K562 treated with DMSO at 1 percent for 12 hours (cell line): ENCODE results near the gene RGMA. TPM values are rescaled to one million over a fixed set of nuclear protein-coding genes. Genes with fewer than 3 reads are reported as not detected.

ENCODE experiments used
- total RNA-seq: library from RNA; unstranded; fragments of 300-600 nt; gene quantifications from 2 replicates; pipeline ENCODE4 v1.2.3, GENCODE V29; 2022; ENCODE audit not compliant: insufficient read depth

Gene RGMA, protein sequence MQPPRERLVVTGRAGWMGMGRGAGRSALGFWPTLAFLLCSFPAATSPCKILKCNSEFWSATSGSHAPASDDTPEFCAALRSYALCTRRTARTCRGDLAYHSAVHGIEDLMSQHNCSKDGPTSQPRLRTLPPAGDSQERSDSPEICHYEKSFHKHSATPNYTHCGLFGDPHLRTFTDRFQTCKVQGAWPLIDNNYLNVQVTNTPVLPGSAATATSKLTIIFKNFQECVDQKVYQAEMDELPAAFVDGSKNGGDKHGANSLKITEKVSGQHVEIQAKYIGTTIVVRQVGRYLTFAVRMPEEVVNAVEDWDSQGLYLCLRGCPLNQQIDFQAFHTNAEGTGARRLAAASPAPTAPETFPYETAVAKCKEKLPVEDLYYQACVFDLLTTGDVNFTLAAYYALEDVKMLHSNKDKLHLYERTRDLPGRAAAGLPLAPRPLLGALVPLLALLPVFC
- total RNA-seq, result 0.28 TPM in 1 of 2 replicates, not detected in the other

DNA sequence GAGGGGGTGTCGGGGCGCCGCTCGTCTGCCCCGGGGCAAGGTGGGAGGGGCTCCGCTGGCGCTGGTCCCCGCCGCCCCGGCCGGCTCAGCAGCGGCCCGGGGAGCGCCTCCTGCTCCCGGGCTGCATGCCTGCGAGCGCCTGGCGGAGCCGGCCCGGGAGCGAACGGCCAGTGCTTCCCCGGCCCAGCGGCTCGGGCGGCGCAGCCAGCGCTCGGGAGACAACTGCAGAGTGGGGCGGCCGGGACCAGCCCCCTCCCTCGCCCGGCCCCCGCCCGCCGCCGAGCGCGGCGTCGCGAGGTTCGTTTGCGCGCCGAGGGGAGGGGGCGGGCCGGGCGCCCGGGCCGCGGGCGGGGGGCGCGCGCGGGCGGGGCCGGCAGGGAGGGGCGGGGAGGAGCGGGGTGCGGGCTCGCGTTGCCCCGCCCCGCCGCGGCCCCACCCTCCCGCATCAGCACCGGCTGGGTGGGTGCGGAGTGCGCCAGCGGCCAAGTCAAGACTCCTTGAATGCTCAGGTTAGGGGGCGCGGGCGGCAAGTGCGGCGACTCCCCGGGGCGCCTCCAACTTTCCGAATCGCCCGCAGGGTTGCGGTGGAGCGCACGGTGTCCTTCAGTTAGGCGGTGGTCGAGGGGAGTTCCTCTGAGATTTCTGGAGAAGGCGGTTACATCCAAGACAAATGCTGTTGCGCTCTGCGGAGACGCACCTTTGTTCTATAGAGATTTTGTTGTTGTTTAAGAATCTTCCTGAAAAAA lies at the start of gene RGMA:
RGMA (minus strand) TSS at position 231 of the 746 bp plus-strand sequence. CDS start 279 bp downstream, outside the sequence.

Other genes with a start within 250 kb of the RGMA start
- 25.4 and 50.9 TPM in 2 replicates for gene CHD2, start 188.9 kb downstream of the RGMA start, total RNA-seq